ENCODE results near the gene SNX33.
"Not testable (repeated sequence)": the region's sequence is repeated elsewhere in the genome, so short reads cannot be mapped to it uniquely, and the experiment has no call there.

The SNX33 gene

DNA sequence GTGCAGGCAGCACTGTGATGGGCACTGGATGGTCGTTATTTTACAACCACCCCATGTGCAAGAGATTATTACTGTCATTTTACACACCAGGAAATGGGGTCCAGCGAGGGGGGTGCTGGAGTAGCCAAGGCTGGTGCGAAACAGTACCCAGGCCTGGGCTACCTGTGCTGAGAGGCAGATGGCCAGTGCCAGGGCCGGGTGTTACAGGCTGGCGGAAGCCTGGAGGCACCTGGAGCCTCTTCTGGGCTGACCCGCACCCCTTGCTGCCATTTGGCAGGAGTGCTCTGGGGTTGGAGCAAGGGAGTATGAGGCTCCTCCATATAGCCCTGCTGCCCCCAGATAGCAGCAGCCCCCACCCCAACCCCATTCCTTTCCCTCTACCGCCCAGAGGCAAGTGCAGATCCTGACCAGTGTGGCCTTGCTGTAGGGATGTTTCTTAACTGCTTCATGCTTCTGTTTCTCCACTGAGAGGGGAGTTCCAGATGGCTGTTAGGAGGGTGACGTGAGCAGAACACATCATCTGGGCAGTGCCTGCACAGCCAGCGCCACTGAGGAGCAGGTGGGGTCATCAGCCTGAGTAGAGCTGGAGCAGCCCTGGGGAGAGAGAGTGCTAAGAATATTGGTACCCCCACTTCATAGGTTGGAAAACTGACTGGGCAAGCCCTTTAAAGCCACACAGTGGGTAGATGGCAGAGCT is 15.3 kb downstream of the SNX33 start:
- no peak for DNase-seq

DNA sequence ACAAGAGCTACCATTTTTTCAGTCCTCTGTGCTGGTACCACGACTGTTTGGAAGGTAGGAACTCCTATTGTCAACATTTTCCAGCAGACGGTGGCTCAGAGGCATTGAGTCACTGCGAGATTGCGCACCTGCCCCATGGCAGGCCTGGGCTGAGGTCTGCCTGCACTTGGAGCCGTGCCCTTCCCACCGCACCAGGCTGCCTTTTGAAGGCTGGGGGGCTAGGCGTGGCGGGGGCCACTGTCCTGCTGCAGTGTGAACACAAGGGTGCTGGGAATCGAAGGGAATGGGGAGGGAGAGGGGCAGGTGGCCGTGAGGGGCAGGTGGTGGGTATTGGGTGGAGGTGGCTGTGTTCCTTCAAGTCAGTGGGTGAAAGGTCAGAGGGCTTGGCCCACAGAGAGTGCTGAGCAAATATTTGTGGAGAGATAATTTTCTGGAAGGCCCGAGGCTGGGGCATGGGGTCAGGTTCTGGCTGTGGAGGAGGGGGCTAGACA is 16.3 kb downstream of the SNX33 start:
- no peak for DNase-seq

DNA sequence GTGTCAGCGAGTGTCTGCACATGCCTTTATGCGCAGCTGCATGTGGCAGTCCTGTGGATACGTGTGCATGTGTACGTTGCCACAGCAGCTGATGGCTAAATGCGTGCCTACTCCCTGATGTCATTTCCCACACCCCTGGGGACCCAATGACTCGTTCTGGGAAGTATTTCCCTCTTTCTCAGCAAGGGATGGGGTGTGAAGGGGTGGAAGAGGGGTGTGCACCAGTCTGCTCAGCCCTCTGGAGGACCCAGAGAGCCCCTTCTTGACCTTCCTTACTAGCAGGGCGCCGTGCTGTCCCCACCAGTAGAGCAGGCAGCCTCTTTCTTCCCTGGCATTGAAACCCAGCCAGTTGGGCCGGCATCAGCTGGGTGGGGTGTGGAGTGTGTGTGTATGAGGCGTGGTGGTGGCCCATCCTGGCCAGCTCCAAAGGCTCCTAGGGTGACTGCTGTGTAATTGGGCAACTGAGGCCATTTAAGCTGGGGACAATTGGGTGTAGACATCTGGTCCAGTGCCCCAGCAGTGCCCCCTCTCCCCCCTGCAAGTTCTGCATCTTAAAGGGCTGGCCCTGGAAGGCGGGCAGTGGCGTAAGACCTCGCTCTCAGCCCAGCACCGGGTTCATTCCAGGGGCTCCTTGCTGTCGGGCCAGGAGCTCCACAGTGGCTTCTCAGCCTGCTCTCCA is 19.2 kb downstream of the SNX33 start:
- no peak for DNase-seq

DNA sequence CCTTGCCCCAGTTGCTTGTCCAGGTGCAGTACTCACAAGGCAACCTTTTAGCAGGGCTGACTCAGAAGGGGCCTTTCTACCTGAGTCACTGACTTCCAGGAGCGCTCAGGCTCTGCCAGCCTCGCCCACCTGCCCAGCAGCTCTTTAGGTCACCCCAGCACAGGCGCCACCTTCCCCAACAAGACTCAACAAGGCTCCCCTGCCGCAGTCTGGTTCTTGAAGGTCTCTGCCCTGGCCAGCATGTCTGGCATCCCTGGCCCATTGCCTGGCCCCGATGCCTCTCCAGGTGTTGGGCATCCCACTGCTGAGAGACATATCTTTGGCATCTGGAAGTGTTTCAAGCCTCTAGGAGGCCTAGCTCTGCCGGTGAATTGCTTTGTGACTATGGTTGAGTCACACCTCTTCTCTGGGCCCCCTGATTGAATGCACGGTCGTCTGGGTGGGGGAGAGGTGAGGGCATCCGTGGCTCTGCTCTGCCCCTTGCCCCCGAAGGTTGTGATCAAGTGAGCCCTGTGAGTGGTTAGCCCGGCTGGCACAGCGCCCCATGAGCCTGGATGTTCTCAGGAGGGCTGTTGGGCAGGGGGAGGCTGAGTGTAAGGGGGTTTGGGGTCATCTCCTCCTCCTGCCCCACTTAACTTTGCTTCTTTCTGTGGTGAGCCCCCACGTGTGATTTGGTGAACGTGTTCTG is 21.6 kb downstream of the SNX33 start:
- no peak for DNase-seq

DNA sequence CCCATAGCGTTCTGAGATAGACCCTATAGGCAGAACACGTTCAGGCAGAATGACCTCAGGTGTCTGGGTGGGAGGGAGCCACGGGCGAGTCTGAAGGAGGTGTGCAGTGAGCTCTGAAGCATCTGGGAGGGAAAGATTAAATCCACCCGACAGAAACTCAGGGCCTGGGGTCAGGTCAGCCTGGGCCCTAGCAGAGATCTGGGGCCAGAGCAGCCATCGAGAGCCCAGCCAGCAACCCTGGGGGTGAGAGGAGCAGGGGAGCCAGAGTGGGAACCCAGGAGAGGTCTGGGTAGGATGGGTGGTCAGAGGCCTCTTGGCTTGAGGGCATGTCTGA is 22.1 kb downstream of the SNX33 start:
- DNase-seq, result no peak

DNA sequence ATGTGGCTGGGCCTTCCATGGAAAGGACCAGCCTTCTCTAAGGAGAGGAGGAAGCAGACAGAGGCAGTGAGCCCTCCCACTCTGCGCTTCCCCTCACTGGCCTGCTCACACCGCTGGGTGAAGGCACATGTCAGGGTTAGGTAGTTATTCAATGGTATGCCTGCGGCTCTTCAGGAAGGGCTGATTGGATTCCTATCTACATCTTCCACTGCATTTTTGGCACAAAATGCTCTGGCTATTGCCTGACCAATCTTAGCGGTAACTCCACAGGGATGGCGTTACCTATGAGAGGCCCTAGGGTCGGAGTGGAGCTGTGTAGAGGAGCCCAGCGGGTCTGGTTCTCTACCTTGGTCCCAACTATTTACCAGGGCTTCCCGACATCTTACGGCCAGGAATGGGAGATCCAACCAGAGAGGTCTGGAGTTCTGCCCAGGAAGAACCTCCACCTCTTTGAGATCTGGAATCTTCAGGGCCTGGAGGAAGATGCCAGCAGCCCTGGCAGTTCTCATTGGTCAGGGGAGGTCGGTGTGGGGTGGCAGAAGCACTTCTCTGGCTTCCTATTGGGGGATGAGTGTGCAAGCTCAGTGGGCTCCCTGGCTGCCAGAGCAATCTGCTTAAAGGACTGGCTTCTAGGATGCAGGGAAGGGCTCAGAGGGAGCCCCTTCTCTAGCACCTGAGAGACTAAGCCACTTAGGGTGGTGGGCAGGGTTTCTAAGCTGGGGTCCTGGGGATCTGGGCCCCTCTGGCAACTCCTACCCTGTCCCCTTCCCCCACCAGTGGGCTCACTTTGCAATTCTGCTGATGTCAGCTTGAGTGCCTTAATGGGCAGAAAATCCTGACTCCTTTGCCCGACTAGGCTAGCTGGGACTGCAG is 24.3 kb downstream of the SNX33 start:
- no peak for DNase-seq

DNA sequence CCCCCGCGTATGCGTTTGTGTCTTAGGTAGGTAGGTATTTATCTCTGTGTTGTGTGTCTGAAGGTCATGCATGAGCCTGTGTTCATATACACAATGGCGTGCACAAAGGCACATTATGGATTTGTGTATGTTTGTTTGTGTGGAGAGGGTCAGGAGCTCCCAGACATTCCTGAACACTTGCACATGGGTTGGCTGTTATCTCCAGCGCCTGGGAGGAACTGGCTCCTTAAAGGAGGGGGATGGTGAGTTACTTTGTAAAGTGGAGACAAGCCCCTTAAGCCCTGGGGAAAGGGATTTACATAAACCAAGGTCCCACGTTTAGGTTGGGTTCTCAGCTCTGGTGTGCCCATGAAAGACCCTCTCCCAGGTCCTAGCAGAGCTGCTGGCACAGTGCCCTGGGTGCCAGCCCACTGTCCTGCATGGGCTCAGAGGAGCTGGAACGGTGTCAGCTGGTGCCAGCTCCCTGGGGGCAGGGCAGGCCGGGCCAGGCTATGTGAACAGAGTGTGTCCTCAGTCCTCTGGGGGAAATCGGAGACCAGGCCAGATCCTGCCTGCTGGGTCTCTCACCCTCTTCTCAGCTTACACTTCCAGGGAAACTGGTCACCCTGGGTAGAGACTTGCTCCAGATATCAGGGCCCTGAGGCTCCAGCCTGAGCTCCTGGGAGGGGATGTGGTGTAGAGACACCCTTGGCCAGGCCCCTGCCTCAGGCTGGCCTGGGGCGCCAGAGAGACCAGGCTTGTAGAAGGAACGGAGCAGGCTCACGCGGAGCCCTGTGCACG is 25.1 kb downstream of the SNX33 start:
- no peak for DNase-seq

DNA sequence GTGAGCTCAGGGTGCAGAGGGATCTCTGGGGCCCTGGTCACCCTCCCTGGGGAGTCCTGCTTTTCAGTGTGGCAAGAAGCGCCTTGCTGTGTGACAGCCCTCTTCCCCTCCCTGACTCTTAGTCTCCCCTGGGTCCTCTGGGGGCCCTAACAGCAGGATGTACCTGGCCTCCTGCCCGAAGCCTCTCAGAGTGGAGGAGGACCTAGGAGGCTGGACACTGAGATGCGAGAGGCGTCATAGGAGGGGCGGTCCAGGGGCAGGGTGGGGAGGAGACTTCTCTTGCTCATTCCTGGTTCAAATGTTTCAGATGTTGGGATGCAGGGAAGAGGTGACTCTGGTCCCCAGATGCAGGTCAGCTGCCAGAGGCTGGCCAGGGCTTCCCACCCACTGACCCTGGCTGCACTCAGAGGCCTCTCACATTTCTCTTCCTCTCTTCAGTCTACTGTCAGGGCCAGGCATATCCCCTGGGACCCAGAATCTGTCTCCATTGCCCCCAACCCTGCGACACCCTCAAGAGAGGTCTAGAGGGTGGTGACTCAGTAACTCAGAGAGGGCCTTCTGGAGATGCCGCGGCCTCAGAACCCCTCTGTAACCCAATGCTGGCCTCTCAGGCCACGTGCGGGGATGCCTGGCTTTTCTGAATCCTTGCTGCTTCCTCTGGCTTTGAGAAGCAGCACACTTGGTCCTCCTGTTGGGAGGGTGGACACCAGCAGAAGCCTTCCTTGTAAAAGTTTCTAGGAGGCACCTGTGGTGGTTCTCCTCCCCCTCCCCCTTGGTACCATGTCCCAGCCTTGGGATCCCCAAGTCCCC is 25.9 kb downstream of the SNX33 start:
- no peak for DNase-seq

DNA sequence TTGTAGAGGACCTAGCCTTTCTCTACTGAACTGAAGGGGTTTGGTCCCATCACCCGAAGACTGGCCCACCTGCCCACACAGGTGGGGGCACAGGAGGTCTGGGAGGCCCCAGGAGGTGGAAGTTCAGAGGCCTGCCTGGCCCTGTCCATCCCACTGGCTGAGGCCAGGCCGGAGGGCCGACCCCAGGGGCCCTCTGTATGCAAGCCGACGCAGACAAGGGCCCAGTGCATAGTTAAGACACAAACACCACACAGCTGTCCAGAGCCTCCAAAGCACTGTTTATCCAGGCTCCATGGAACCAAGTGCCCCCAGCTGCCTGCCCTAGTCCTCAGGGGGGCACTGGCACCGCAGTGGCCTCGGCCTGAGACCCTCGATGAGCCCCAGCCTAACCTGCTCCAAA is 26.7 kb downstream of the SNX33 start:
- no peak for DNase-seq

DNA sequence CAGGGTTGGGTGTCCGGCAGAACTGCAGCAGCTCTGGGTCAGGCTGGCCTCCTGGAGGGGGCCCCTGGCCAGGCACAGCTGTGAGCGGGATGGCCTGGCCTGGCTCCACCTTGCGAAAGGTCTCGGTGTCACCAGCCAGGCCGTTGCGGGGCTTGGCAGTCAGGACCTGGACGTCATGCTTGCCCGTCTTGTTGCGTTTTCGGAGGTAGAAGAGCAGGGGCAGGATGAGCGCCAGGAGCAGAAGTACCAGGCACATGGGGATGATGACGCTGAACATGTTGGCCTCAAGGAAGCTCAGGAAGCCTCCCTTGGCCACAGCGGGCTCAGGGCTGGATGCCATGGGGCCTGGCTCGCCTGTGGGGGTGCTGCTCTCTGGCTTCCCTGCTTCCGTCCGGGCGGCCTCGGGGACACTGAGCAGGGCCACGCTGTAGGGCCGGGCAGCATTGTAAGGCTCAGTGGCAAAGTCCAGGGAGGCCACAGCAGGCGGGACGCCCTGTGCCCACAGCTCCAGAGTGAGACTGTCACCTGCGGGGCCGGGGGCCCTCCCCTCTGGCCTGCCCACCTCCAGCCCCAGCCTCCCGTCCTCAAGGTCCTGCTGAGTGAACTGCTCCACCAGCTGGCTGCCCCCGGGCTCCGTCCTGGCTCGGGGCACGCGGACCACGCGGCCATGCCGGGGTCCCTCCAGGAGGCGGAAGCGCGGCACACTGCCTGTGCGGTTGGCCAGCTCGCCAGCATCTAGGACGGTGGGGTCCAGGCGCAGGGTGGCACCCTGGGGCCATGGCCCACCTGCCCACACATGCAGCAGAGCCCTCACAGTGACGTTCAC is 28.1 kb downstream of the SNX33 start:
- no peak for DNase-seq

DNA sequence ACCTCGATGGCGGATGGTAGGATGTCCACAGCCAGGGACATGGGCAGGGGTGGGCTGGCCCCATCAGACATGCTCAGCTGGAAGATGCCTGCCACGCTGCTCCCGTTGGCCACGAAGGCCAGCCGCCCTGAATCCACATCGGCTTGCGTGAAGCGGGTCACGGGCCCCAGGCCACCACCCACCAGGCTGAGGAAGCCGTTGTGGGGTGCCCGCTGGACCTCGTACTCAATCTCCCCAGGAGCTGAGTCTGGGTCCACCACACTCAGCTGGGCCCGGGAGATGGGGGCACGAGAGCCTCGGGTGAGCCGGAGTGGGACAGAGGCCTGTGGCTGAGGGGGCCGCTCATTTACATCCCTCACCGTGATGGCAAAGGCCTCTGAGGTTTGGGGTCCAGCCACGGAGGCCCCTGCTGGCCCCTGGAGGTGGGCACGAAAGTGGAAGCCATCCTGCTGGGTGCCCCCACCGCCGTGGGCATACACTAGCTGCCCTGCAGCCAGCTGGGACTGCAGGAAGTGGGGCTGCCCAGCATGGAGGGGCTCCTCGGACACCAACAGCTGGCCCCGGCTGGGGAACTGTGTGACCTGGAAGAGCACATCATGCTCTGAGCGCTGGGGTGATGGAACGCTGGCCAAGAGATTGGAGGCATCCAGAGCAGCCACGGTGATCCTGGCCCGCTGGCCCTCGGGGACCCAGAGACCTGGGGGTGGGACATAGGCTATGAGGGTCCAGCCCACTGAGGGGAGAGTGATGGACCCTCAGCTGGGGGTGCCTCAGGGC is 29.2 kb downstream of the SNX33 start:
- DNase-seq, result no peak

DNA sequence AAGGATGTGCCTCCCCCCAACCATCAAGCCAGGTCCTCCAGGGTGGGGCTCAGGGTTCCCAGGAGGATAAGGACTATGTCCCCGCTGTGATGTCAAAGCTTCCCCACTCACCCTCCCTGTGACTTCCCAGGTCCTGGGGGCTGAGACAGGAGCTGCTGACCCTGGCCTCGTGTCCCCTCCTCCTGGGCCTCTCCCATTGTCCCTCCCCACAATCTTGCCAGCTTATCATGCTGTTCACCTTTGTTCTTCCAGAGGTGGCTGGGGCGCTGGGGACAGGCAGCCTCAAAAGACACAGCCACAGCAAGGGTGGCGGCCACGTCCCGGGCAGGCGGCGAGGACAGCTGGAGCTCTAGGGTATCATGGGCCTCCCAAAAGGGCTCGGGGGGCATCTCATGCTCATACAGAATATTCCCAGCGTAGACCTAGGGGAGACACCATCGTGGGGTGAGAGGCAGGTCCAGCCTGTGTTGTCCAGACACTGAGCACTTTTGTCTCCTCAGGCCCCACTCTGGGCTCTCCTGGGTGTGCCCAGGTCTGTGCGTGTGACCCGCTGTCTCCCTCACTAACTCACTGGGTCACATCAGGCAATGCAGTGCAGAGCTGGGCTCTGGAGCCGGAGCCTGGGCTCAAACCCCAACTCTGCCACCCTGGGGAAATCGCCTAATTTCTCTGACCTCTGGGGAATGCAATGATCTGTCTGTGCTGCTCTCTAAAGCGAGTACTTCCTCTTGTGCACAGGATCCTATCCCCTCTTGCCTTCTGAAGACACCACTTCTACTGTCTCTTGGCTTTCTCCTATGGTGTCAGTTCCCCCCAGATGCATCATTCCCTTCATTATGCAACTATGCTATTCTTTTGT is 30.0 kb downstream of the SNX33 start:
- no peak for DNase-seq

DNA sequence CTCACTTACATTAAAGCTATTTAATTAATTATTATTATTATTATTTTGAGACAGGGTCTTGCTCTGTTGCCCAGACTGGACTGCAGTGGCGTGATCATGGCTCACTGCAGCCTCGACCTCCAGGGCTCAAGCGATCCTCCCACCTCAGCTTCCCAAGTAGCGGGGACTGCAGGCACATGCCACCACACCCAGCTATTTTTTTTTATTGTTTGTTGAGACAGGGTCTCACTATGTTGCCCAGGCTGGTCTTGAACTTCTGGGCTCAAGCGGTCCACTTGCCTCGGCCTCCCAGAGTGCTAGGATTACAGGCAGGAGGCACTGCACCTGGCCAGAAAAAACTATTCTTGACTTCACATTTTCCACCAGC is 30.6 kb downstream of the SNX33 start:
- DNase-seq, result not testable (repeated sequence)

DNA sequence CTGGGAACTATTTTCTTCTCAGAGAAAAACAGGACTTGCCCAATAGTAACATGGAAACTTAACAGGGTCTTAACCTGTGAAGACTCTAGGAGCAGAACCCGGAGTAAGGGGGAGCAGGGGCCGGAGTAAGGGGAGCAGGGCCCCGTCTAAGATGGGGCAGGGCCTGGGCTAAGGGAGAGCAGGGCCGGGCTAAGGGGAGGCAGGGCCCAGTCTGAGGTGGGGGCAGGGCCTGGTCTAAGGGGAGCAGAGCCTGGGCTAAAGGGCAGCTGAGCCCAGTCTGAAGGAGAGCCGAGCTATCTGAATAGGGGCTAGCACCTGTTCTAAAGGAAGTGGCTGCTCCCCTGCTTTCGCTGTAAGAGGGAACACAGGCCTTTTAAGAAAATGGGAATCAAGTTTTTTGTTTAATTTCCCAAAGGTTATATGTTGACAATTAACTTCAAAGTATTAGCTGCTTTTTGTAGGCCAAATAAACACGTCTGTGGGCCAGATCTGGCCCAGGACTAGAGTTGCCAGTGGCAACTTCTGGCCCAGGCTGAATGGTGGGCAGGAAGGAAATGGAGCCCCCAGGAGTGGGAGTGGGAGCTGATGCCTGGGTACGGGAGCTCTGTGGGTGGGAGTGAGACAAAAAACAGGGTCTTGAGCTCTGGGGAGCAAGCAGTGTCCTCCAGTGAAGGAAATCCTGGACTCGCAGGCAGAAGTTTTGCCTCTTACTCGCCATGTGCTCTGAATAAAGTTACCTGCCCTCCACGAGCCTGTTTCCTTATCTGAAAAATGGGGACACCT is 32.5 kb downstream of the SNX33 start:
- no peak for DNase-seq

DNA sequence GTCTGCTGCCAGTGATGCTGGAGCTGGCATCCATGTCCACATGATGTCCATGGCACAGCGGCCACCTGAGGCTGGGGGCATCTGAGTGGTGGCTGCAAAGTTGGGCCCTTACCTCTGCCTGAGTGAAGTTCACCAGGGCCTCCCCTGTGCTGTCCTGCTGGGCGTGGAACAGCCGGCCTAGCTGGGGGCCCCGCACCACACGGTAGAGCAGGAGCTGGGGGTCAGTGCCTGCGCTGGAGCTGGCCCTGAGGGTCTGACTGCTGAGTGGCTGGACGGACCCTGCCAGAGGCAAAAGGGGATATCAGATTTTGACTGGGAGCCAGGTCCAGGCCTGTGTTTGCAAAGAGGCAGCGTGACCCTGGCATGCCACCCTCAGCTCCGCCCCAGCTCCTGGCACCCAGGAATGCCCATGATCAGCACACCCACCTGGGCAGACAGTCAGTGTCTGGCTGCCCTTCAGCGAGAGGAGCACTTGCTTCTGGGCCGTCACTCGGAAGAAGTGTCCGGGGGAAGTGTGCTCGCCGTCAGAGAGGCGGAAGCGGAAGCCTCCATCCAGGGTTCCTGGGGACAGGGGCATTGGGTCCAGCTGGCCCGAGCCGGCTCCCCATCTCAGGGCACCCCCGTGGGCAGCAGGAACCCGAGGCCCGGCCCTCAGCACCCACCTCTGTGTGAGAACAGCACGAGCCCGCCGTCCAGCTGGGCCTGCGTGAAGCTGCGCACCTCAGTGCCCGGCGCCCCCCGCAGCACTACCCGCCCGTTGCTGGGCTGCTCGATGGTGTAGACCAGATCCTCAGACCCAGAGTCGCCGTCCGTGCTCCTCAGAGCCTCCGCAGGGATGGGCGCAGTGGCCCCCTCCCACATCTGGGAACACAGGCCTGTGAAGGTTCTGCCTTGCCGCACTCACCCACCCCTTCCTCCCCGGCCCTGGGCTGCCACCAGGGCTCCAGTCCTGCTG is 34.7 kb downstream of the SNX33 start:
- no peak for DNase-seq

DNA sequence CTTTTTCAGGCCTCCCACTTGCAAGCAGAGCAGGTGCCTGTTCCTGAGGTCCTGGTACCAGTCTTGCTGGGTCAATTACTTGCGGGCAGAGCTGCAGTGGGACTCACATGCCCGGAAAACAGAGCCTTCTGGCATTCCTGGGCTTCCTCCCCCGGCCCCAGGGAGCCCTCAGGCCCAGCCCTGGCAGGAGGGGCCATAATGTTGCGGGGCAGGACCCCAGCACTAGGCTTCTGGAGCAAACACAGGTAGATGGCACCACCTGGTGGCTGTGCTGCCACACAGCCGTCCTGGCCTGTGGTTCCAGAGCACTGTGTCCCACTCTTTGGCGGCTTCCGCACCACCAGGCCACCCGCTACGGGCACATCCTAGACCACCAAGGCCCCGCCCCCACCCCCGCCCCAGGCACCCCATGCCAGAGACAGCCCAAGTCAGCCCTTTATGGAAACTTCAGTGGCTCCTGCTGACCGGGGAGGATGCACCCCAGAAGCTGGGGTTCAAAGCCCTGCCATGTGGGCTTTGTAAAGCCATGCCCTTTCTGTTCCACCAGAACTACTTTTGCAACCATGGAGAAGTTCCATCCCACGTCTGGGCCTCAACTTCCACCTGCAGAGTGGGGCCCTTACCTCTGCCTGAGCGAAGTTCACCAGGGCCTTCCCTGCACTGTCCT is 36.1 kb downstream of the SNX33 start:
- peak; percentile 67 for DNase-seq
